H9 (cell line): ENCODE data around the gene MTMR4. TPM values are rescaled to one million over a fixed set of nuclear protein-coding genes. Genes with fewer than 3 reads are reported as not detected.

Source experiments
- DNase-seq: peaks from one replicate; pipeline ENCODE4 v3.0.0-alpha.2; 2017
- H2AFZ ChIP-seq: one replicate; pipeline ENCODE4 v1.6.1; 2013; ENCODE audit warnings: mild to moderate bottlenecking, low read length, control low read depth, moderate library complexity
- H2AK5ac ChIP-seq: 2 replicates; pipeline ENCODE4 v1.6.1; 2013; ENCODE audit warnings: low read length, control low read depth, mixed read lengths; ENCODE audit not compliant: insufficient read length
- H2BK120ac ChIP-seq: one replicate; pipeline ENCODE4 v1.6.1; 2013; ENCODE audit warnings: low read depth, mild to moderate bottlenecking, low read length, control low read depth, inconsistent platforms; ENCODE audit not compliant: poor library complexity, severe bottlenecking
- H2BK12ac ChIP-seq: 2 replicates; pipeline ENCODE4 v1.6.1; 2013; ENCODE audit warnings: low read length, control low read depth, mixed read lengths, low read depth; ENCODE audit not compliant: insufficient read length
- H2BK15ac ChIP-seq: 2 replicates; pipeline ENCODE4 v1.6.1; 2013; ENCODE audit warnings: low read depth, low read length, control low read depth
- H2BK20ac ChIP-seq: one replicate; pipeline ENCODE4 v1.6.1; 2013; ENCODE audit warnings: low read depth, mild to moderate bottlenecking, low read length, control low read depth, inconsistent platforms; ENCODE audit not compliant: poor library complexity, severe bottlenecking
- H2BK5ac ChIP-seq: 2 replicates; pipeline ENCODE4 v1.6.1; 2013; ENCODE audit warnings: low read length, control low read depth, mixed read lengths; ENCODE audit not compliant: insufficient read length
- H3K14ac ChIP-seq: 2 replicates; pipeline ENCODE4 v1.6.1; 2013; ENCODE audit warnings: low read length, control low read depth; ENCODE audit not compliant: insufficient read depth
- H3K18ac ChIP-seq: 2 replicates; pipeline ENCODE4 v1.6.1; 2013; ENCODE audit warnings: low read depth, mild to moderate bottlenecking, mixed read lengths, low read length, control low read depth; ENCODE audit not compliant: insufficient read length
- H3K23ac ChIP-seq: 2 replicates; pipeline ENCODE4 v1.6.1; 2013; ENCODE audit warnings: low read length, control low read depth, mixed read lengths, low read depth; ENCODE audit not compliant: insufficient read length
- H3K23me2 ChIP-seq: 2 replicates; pipeline ENCODE4 v1.6.1; 2013; ENCODE audit warnings: low read depth, mild to moderate bottlenecking, mixed read lengths, low read length, control low read depth; ENCODE audit not compliant: insufficient read length, poor library complexity, severe bottlenecking
- H3K27ac ChIP-seq: 2 replicates; pipeline ENCODE4 v1.5.1; 2013; ENCODE audit warnings: low read length, control low read depth, mixed read lengths, low read depth; ENCODE audit not compliant: insufficient read length
- H3K27me3 ChIP-seq: 2 replicates; pipeline ENCODE4 v1.6.1; 2013; ENCODE audit warnings: low read length, control low read depth, inconsistent platforms; ENCODE audit not compliant: insufficient read depth
- H3K4ac ChIP-seq: 2 replicates; pipeline ENCODE4 v1.6.1; 2013; ENCODE audit warnings: low read depth, mild to moderate bottlenecking, control low read depth, inconsistent platforms, low read length, moderate library complexity
- H3K4me1 ChIP-seq: 2 replicates; pipeline ENCODE4 v1.6.1; 2013; ENCODE audit warnings: low read length, control low read depth, inconsistent platforms; ENCODE audit not compliant: insufficient read depth
- H3K4me2 ChIP-seq: 2 replicates; pipeline ENCODE4 v1.6.1; 2013; ENCODE audit warnings: low read length, control low read depth, mixed read lengths; ENCODE audit not compliant: insufficient read length, insufficient read depth
- H3K56ac ChIP-seq: 2 replicates; pipeline ENCODE4 v1.6.1; 2013; ENCODE audit warnings: low read depth, mild to moderate bottlenecking, mixed read lengths, low read length, control low read depth; ENCODE audit not compliant: insufficient read length
- H3K79me1 ChIP-seq: 2 replicates; pipeline ENCODE4 v1.6.1; 2013; ENCODE audit warnings: low read depth, mild to moderate bottlenecking, moderate library complexity, low read length, control low read depth, inconsistent platforms; ENCODE audit not compliant: insufficient read depth, poor library complexity, severe bottlenecking
- H3K79me2 ChIP-seq: 2 replicates; pipeline ENCODE4 v1.6.1; 2013; ENCODE audit warnings: low read length, control low read depth, inconsistent platforms; ENCODE audit not compliant: insufficient read depth
- H3K9ac ChIP-seq: 2 replicates; pipeline ENCODE4 v1.6.1; 2013; ENCODE audit warnings: low read length, control low read depth, mixed read lengths; ENCODE audit not compliant: insufficient read length; ENCODE audit errors: extremely low read depth
- H3K9me3 ChIP-seq: one replicate; pipeline ENCODE4 v1.6.1; 2013; ENCODE audit warnings: low read depth, low read length, inconsistent platforms; ENCODE audit not compliant: control insufficient read depth
- H3T11ph ChIP-seq: one replicate; pipeline ENCODE4 v1.6.1; 2013; ENCODE audit warnings: mild to moderate bottlenecking, low read length, control low read depth, inconsistent platforms
- H4K20me1 ChIP-seq: one replicate; pipeline ENCODE4 v1.6.1; 2013; ENCODE audit not compliant: control insufficient read depth, insufficient read length, insufficient read depth
- H4K5ac ChIP-seq: 2 replicates; pipeline ENCODE4 v1.6.1; 2013; ENCODE audit warnings: low read depth, mild to moderate bottlenecking, mixed read lengths, low read length, control low read depth; ENCODE audit not compliant: insufficient read length
- H4K8ac ChIP-seq: replicated peaks from 2 replicates; pipeline ENCODE4 v1.6.1; 2013; ENCODE audit warnings: low read length, control low read depth, mixed read lengths, low read depth; ENCODE audit not compliant: insufficient read length
- H4K91ac ChIP-seq: 2 replicates; pipeline ENCODE4 v1.6.1; 2013; ENCODE audit warnings: low read depth, mild to moderate bottlenecking, moderate library complexity, mixed read lengths, low read length, control low read depth; ENCODE audit not compliant: insufficient read length
- H3K27ac Mint-ChIP-seq, 3 experiments: 2 replicates in 2 of 3; 3 replicates in 1 of 3; pipeline ENCODE4 v1.8.0; 2020 to 2021; ENCODE audit warnings: mixed read lengths in 3 of 3, mild to moderate bottlenecking in 1 of 3, moderate library complexity in 1 of 3
- H3K27me3 Mint-ChIP-seq: 2 replicates; pipeline ENCODE4 v1.8.0; 2021; ENCODE audit warnings: low read depth, mild to moderate bottlenecking, moderate library complexity, mixed read lengths
- H3K36me3 Mint-ChIP-seq, 3 experiments: 2 replicates in 2 of 3; 3 replicates in 1 of 3; pipeline ENCODE4 v1.8.0; 2020 to 2021; ENCODE audit warnings: low read depth in 3 of 3, mixed read lengths in 3 of 3; ENCODE audit not compliant: insufficient read depth in 1 of 3
- H3K4me1 Mint-ChIP-seq, 2 experiments: 2 replicates each; pipeline ENCODE4 v1.8.0; 2020; ENCODE audit warnings: mixed read lengths in 2 of 2
- H3K4me3 Mint-ChIP-seq, 2 experiments: 2 replicates in 1 of 2; 3 replicates in 1 of 2; pipeline ENCODE4 v1.8.0; 2020 to 2021; ENCODE audit warnings: mild to moderate bottlenecking in 2 of 2, mixed read lengths in 2 of 2, moderate library complexity in 1 of 2
- H3K9me3 Mint-ChIP-seq, 2 experiments: 2 replicates in 1 of 2; 3 replicates in 1 of 2; pipeline ENCODE4 v1.8.0; 2020; ENCODE audit warnings: mild to moderate bottlenecking in 2 of 2, mixed read lengths in 2 of 2, moderate library complexity in 1 of 2
- CTCF ChIP-seq: fragments of 200-600 bp; sonication (generic); conservative IDR thresholded peaks from 3 replicates; pipeline ENCODE4 v1.8.0; 2021; ENCODE audit warnings: antibody characterized with exemption, mild to moderate bottlenecking
- WGBS: extraction: QIAGEN DNeasy Blood & Tissue Kit; methylation state at CpG from one replicate; pipeline ENCODE4 v1.1.7; 2013; ENCODE audit warnings: missing lambda C conversion rate, low lambda C conversion rate, mixed read lengths; ENCODE audit not compliant: insufficient read length; ENCODE audit errors: extremely low coverage; 5-methylcytosine and 5-hydroxymethylcytosine counted together
- total RNA-seq: library from RNA; stranded (reverse); gene quantifications from 2 replicates; pipeline ENCODE4 v1.2.1, GENCODE V29; 2021

The MTMR4 gene
- total RNA-seq, 1 experiment from 2014 or later = 31.2 TPM

GRCh38 chr17:58533616-58534188, 19.3 kb upstream of the MTMR4 start:
- no peak overlapping the region for H2AFZ ChIP-seq
- Mint-ChIP-seq H3K27me3 (peaks cover 58% of the 10 kb centered on the region), H3K4me1 (peaks cover 29 to 48% of the 10 kb centered on the region in 2 experiments), H3K36me3 (no peaks in the 10 kb centered on the region), H3K4me3 (0 out of 5 replicates have a peak overlapping the region, but pooled peaks have one; percentile 21 to 82), H3K27ac (no peak overlapping the region), H3K9me3 (no peaks in the 10 kb centered on the region)
- no peak overlapping the region for H3K4ac ChIP-seq
- no CpG with 5 or more reads among the region's 5 CpGs for WGBS
- no peak overlapping the region for H2BK5ac ChIP-seq
- H2BK20ac ChIP-seq = no peak overlapping the region
- no peak overlapping the region for H4K5ac ChIP-seq
- no peak overlapping the region for H3K14ac ChIP-seq
- no peak overlapping the region for H3K27ac ChIP-seq
- H3K4me2 ChIP-seq = no peak overlapping the region
- peaks cover 5% of the 10 kb centered on the region for H3K23me2 ChIP-seq
- H2BK15ac ChIP-seq = no peak overlapping the region
- no peak overlapping the region for H2BK120ac ChIP-seq
- H3K79me1 ChIP-seq = no peaks in the 10 kb centered on the region
- no peak overlapping the region for H3K9ac ChIP-seq
- no peak overlapping the region for H2BK12ac ChIP-seq
- H2AK5ac ChIP-seq = no peak overlapping the region
- H3K9me3 ChIP-seq = no peaks in the 10 kb centered on the region
- no peak overlapping the region for H4K91ac ChIP-seq
- H3T11ph ChIP-seq = no peak overlapping the region
- H3K56ac ChIP-seq = no peak overlapping the region
- DNase-seq = no peak
- H4K8ac ChIP-seq = no peak overlapping the region
- no peaks in the 10 kb centered on the region for H3K27me3 ChIP-seq
- no peaks in the 10 kb centered on the region for H3K79me2 ChIP-seq
- H4K20me1 ChIP-seq = no peaks in the 10 kb centered on the region
- no peak overlapping the region for H3K23ac ChIP-seq
- TF ChIP-seq CTCF = no peak
- H3K18ac ChIP-seq = no peak overlapping the region
- H3K4me1 ChIP-seq = 0 out of 2 replicates have a peak, but pooled peaks cover 2% of the 10 kb centered on the region
